ENCODE measurements around the gene FGFR2.

FGFR2 gene

DNA sequence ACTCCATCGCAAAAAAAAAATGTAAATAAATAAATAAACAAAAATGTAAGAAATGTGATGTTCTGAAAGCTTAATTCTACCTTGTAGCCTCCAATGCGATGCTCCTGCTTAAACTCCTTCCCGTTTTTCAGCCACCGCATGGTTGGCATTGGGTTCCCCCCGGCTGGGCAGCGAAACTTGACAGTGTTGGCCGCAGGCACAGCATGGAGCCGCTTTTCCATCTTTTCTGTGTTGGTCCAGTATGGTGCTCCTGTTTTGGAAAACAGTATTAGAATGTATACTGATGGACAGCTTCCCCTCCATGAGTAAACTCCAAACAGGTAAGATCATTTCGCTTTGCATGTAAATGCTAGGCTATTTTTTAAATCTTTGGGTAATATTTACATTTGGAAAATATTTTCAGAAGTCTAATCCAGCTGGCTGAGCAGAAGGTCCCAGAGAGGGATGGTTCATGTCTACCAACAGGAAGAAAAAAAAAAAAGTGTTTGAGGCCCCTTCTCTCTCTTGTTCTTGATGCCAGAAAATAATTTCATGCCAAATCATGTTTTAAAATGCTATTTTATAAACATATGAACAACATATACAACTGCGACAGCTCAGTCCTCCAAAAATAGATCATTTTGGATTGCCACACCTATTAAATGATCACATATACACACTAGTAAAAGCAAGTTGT, 46.9 kb downstream of the FGFR2 start:
- DNase-seq: no peak

DNA sequence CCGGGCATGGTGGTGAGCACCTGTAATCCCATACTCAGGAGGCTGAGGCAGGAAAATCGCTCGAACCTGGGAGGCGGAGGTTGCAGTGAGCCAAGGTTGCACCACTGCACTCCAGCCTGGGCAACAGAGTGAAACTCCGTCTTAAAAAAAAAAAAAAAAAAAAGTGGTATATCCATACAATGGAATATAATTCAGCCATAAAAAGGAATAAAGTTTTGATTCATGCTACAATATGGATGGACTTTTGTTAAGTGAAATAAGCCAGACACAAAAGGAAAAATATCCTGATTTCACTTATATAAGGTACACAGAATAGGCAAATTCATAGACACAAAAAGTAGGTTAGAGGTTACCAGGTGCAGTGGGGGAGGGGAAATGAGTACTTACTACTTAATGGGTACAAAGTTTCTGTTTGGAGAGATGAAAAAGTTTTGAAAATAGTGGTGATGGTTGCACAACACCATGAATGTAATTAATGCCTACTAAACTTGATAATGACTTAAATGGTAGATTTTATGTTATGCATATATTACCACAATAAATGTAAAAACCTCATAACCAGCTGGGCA, 53.9 kb downstream of the FGFR2 start:
- DNase-seq: no peak

DNA sequence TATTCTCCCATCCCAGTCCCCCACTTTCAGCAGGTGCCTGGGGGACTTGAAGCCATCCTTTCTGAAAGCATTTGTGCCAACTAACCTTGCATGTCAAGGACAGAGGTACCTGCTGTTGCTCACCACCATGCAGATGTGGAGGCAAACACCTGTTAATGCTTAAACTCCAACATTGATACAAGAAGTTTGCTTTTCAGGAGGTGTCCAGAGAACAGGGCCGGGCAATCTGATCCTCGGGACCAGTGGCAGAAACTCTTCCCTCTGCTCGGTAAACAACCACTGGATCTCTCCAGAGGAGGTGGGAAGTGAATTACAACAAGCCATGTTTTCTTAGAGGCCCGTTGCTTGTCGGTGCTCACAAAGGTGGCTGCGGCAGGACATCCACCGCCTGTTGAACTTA, 54.7 kb downstream of the FGFR2 start:
- no peak for DNase-seq

DNA sequence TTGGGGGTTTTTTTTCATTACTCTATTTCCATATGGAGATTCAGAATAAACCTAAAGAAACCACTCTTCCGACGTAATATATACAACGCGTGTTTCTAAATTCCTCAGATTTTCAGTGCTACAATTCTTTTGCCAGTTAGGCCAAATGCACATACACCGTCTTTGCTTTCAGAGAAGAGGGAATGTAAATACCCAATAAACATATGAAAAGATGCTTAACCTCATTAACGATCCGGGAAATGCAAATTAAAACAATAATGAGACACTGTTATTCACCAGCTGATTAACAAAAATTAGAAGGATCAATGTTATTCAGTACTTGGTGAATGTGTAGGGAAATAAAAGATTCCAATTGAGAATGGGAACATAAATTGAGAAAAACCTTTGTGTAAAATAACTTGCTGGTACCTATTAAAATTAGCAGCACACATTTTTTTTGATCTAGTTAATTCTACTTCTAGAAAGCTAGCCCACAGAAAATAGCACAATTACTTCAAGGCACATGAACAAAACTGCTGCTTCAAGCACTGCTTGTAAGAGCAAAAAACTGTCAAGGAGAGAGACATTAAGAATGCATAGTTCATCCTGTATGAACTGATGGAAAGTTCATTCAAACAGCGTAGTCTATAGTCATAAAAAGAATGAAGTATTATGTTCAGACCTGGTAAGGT, 56.7 kb downstream of the FGFR2 start:
- no peak for DNase-seq

DNA sequence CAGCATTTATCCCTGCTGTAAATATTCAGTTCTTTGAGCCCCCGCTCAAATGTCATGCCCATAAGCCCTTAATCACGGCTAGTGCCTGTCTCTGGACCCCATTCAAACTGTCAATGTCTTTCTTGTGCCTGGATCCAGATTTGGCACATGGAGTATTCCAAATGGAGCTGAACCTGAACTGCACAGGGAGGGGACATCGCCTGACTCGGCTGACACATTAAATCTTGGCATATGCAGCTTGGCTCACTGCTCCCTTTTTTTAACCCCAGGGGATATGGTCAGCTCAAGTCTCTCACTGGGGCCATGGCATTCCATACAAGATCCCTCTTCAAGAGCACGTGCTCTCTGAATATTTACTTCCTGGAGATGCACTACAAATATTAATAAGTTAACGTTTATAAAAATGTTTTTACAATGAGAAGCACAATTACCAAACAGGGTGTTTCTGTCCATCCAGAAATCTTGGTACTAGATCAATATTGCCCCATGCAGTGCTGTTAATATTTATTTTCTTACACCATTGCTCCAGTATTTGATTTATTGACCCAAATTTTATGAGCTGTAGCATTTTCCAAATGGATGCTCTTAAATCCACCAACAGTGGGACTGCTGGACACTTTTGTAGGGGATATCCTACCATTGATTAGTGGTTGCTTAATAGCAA, 57.4 kb downstream of the FGFR2 start:
- no peak for DNase-seq

DNA sequence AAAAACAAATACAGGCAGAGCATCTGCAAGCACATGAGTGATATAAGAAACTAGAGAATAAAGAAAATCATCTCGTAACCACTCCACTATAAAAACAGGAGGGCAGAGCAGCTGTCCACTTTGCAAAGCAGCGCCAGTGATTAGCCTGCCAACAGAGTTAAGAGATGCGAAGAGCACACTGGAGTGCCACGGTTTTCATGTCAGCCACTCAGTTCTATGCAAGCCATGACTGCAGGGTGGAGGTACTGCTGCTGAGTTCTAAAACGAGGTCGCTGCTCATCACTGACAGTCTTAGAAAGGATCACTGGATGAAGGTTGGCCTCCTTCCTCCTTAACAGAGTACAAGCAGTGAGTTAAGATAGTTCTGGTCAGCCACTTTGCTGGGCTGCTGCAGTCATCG, 58.5 kb downstream of the FGFR2 start:
- no peak for DNase-seq

DNA sequence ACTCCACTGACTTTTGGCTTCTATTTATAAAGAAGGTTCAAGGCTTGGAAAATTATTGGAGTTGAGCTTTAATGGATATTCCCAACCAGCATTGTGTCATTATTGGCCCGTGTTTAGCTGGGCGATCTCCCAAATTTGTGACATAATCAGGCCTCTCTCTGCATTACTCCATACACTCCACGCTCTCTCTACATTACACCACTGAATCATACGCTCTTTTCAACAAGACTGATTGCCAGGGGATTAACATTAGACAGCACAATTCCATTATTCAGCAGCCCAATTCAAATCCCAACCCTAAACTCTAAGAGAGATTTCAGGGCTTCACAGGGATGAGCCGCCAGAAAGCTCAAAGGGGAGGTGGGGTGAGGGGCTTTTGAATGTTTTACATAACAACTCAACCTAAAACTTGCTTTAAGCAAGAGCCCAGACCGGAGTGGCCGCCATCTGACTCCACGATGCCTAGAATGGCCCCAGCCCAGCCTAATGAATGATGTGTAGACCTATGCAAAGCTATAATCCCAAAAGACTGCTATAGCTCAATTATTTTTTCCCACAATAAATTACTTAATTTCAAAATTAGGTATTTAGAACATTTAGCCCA, 61.8 kb downstream of the FGFR2 start:
- no peak for DNase-seq

DNA sequence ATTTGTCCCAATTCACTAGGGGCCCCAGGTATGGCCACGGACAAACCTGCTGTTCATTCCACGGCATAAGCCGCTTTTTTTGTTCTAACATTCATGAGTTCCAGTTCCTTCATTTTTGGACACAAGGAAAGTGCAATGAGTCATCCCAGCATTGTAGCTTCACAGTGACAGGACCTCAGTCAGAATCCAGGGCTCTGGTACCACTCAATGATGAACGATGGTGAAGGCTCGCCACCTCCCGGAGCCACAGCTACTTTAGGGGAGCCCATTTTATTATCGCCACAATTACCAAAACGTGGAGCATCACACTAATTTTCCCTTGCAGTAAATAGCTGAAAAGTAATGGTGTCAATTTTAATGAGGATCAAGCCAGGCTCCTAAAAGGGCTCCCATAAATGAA, 62.9 kb downstream of the FGFR2 start:
- DNase-seq: no peak

DNA sequence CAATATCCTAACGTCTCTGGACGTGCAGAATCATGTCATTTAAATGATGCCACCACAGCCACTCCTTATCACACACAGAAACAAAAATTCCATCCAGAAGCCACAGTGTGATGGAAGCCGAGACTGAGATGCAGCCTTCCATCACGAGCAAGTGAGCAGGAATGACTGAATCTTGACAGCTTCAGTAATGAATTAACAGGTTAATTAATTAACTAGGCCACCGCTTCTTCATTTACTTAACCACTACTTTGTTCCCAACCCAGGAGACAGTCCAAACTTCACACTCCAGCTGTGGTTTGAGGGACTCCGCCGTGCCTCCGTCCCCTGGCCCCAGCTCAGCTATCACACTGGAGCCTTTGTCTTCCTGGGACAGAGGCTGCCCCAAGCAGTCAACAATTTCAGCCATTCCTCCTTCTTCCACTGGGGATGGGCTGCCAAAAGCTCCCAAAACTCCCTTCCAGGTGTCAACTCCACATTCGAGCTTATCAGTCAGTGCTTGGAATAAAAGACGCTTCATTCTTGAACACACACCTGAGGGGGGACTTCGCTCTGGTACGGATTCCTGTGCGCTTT, 65.9 kb downstream of the FGFR2 start:
- no peak for DNase-seq

DNA sequence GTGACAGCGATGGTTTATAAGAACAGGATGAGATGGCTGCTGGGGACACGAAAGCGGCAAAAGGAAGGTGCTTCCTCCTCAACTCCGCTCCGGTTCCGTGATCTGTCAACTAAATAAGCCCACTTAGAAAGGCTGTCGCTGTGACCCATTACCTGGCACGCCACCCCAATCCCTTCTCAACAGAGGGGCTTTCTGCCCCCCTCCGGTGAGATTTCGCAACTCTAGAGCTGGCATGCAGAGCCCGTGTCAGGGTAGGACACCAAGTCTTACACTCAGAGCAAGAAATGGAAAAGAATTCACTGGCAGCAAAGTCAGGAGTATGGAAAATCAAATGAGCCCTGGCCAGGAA, 66.4 kb downstream of the FGFR2 start:
- no peak for DNase-seq

DNA sequence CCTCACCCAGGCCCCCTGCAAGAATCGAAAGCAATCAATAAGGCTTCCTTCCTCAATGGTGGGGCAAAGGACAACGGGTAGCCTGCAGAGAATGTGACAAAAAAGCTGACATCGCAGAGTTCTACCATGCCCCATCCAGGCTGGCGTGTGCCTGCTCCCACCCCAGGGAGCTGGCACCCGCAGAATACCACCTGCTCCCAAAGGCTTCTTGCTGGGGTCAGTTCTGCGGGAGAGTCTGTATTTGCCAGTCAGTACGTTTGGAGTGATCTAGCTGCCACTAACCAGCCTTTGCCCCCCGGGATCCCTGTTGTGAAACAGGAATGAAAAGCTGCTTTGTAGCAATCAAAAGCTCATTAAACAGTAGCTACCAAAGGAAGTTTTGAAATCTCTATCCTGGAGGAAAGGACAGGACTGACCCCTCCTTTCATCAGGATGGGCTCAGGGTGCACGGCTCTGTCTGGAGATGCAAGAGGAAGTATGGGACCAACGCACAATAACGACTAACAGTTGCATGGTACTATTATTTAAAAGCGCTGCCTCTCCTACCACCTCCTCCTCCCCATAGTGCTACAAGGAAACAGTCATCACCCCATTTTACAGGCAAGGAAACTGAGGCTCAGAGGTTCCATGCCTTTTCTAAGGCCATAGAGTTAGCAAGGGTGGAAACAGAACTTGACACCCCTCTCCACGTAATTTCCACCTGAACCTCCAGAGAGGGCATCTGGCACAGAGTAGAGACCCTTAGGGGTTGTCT, 67.0 kb downstream of the FGFR2 start:
- DNase-seq: no peak

DNA sequence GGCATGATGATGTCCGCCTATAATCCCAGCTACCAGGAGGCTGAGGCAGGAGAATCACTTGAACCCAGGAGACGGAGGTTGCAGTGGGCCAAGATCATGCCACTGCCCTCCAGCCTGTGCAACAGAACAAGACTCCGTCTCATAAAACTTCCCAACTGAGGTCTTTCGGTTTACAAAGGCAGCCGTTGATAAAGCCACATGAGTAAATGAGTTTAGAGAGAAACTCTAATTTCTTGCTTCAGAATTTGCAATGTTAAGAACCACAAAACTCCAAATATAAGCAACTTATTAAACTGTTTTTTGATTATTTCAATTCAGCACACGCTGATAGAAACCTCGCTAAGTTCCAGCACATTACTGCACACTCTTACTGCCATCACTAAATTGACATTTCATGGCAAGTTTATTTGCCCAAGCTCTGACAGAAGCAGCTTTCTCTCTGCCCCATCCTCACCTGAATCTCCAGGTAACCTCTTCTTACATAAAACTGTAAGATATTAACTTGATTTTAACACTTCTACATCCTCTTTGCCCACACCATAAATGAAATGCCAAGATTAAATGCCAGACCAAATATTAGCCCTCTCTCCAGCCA, 67.7 kb downstream of the FGFR2 start:
- no peak for DNase-seq

DNA sequence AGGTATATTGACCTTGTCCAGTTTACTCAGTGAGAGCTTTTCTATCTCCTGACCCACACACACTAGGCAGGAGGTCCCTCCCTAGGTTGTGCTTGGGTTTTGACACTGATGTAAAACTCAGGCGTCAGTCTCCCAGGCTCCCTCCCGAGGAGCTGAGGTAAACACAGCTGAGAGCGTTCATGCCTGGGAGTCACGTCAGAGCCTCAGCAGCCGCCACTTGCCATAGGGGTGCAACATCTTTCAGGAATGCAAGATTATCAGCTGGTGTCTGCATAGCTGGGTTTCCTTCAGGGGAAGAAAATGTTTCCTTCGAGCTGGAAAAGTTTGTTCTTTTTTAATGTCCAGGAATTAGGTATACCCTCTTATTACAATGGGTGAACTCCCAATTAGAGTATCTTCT, 70.6 kb downstream of the FGFR2 start:
- peak; percentile 2 for DNase-seq

DNA sequence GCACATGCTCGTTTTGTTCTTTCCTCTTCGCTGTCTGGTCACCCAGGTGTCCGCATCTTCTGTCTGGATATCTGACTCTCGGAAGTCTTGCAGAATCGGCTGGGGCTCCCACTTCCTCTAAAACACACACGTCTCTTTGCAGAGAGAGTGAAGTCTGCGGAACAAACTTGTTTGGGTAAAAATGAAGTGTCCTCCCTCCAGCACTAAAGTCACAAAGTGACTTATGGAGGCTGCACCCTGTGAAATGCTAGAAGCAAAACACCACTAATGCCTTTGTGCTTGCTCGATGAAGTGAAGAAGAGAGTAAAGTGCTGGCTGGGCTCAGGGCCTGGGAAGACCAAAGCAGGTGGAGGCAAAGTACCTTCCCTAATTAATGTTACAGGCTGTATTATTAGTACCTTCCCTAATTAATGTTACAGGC, 71.4 kb downstream of the FGFR2 start:
- DNase-seq: no peak

DNA sequence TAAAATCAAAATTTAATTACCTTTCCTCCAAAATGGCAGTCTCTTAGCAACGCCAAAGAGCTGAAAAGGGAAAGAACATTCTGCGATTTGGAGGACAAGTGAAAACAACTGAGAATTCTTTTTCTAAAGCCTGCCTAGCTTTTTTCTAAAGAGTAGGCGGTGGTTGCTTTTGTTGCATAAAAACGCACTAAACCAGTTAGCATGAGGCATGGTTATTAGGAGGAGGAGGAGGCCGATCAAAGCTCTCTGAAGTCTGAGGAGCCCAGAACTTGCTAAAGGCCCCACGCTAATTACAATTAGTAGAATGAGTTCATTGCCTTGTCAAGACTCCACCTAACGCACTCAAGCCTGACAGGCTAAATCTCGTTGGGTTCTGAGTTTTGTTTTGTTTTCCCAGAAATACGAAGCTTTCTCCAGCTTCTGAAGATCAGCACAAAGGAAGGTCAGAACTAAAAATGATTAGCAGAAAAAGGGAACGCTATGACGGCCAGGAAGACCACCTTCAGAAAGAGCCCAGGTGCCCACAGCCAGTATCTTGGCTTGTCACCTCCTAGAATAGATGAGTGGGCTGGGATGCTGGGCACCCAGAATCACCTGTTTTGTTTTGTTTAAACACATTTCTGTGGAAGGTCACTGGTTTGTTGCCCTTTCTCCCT, 72.0 kb downstream of the FGFR2 start:
- DNase-seq: no peak

DNA sequence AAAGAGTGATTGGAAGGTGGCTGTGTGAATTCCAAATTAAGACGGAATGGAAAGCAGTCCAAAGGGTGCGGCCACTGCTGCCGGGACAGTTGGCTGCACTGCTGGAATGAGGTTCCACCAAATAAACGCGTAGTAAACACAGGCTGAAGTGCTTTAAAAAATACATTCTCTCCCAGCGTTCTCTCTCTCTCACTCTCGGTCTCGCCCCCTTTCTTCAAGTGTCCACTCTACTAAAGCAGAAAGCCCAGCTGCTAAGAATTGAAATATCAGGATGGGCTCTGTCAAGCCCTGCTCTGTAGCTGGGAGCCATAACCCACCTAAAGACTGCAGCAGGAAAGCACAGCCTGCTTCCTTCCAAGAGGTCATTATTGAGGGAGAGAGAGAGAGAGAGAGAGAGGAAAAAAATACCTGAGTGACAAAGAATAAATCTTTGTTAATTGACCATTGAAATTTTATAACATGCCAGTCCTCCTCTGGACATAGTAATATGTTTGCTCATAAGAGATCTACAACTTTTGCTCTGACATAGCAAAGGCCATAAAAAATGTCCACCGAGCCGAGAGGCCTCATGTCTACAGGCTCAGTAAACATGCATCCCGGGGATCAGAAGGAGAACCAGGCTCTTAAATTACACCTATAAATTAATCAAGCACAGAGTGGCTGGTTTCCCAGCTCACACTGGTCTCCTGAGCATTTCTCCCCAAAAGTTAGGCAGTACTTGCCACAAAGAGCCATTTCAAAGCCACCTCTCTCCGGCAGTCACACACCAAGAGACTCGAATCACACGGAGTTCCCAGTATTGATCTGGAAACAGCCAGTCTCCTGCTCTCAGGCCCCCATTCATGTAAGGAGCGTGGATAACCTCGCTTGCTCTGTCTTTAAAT, 72.8 kb downstream of the FGFR2 start:
- DNase-seq: no peak

DNA sequence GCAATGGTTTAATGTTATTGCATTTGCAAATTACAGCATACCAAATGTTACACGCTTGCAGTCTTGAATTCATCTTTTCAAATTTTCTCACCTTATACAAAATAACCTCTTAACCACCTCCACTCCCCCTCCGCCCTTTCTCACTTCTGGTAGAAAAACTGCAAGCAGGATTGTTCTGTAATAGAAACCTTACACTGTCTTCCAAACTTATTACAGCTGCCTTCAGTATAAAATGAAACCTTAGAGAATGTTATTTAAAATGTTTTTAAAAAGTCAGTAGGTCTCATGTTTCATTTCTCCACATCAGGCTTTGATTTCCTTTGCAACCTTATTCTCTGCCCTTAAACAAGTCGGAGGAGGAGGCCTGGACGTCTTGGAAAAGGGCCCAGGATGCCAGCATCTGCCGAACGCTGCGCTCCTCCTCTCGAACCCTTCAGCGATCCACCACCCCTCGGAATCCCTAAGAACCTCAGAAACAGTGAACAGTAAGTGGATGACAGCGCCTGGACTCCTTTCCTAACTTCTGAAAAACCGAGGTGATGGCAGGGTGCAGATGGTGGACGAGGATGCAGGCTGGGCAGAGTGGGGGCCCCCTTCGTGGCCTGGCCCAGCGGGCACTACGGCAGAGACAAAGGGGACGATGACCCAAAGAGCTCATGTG, 74.0 kb downstream of the FGFR2 start:
- DNase-seq: no peak

DNA sequence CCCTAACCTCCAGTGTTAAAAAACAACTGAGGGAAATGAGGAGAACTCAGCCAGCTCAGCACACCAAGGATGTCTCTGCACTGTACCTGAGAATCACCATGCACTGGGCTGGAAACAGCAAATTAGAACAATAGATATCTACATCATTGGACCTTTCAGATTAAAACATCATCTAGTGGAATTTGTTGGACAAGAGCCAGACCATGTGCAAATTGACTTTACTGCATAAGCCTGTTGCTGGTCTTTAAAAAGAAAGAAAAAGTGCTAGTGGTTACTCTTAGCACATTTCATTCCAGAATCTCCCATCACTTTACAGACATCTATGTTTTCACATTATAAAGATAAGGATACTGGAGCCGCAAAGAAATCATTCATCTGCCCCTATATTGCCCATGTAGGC, 75.4 kb downstream of the FGFR2 start:
- no peak for DNase-seq

DNA sequence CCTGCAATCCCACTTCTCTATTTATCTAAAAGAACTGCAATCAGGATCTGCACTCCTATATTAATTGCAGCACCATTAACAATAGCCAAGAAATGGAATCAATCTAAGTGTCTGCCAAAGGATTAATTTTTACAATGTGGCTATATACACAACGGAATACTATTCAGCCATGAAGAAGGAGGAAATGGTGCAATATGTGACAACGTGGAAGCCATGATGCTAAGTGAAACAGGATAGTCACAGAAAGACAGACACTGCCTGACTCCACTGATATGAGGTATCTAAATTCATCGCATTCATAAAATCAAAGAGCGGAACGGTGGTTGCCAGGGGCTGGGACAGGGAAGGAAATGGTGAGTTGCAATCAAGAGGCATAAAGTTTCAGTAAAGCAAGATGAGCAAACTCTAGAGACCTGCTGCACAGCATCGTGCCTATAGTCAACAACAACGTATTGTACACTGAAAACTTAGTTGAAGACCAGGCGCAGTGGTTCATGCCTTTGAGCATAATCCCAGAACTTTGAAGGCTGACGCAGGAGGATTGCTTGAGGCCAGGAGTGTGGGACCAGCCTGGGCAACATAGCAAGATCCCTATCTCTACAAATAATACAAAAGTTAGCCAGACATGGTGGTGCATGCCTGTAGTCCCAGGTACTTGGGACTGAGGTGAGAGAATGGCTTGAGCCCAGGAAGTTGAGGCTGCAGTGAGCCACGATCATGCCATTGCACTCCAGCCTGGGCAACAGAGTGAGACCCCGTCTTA, 76.3 kb downstream of the FGFR2 start:
- DNase-seq: no peak

Measured in NCI-H226 (cell line).